Loucy (cell line): Measurements from ENCODE around the gene CEMIP2.

Experiments used
- CTCF ChIP-seq: fragments of 200-600 bp; sonication (generic); conservative IDR thresholded peaks from 2 replicates; pipeline ENCODE4 v1.5.1; 2014; ENCODE audit warnings: mild to moderate bottlenecking, antibody characterized with exemption, low read length
- EZH2phosphoT487 ChIP-seq: fragments of 200-600 bp; IDR thresholded peaks from 2 replicates; pipeline ENCODE4 v1.6.1; 2018; ENCODE audit warnings: antibody characterized with exemption, mild to moderate bottlenecking, moderate library complexity, borderline replicate concordance

DNA sequence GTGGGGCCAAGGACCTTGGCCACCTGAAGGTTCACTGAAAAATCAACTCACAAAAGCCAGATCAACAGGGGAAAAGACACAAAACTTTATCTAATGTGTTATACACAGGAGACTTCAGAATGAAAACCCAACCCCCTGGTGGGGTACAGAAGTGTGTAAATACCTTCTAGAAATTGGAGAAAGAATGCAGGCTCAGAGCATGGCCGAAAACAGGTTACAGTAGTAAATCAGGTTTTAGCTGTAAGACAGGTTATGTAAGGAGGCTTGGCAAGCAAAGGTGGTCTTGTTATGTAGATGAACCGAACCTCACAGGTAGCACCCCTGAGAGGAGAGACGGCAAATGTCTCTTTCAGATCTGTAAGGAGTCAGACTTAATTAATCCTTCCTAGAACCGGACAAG is 10.0 kb downstream of the CEMIP2 start:
- TF ChIP-seq CTCF (no peak), EZH2phosphoT487 (no peak)
